Nucleus accumbens (tissue), 56 donors: ENCODE measurements around the gene TGM3.

Experiments used
- DNase-seq, 56 donors: peaks; one replicate each; lab custom pipeline; 2025; lab: John Stamatoyannopoulos, UW

TGM3 gene

GRCh38 chr20:2335096-2335870 is 39.5 kb downstream of the TGM3 start:
- no peak for DNase-seq

- no peak for DNase-seq
These were observed 40.7 kb downstream of the TGM3 start for GRCh38 chr20:2336471-2336870.

GRCh38 chr20:2337142-2337541 is 41.3 kb downstream of the TGM3 start:
- no peak for DNase-seq

- no peak for DNase-seq
These were observed 42.7 kb downstream of the TGM3 start for GRCh38 chr20:2338411-2339066.

- DNase-seq = no peak
These were observed 44.3 kb downstream of the TGM3 start for GRCh38 chr20:2340136-2340535.

GRCh38 chr20:2340823-2341222 is 45.0 kb downstream of the TGM3 start:
- no peak for DNase-seq

- DNase-seq = no peak
These were observed 45.5 kb downstream of the TGM3 start for GRCh38 chr20:2341336-2341735.

GRCh38 chr20:2342243-2342642 is 46.4 kb downstream of the TGM3 start:
- DNase-seq = no peak

GRCh38 chr20:2346188-2346587 is 50.4 kb downstream of the TGM3 start:
- no peak for DNase-seq

GRCh38 chr20:2348336-2348735 is 52.5 kb downstream of the TGM3 start:
- no peak for DNase-seq

- DNase-seq = no peak
These were observed 54.0 kb downstream of the TGM3 start for GRCh38 chr20:2349801-2350200.

- no peak for DNase-seq
These were observed 54.8 kb downstream of the TGM3 start for GRCh38 chr20:2350606-2351005.

GRCh38 chr20:2353231-2353630 is 57.4 kb downstream of the TGM3 start:
- DNase-seq = no peak

GRCh38 chr20:2357114-2357513 is 61.3 kb downstream of the TGM3 start:
- no peak for DNase-seq

GRCh38 chr20:2358006-2358405 is 62.2 kb downstream of the TGM3 start:
- no peak for DNase-seq

- DNase-seq = no peak
These were observed 65.3 kb downstream of the TGM3 start for GRCh38 chr20:2361035-2361593.

- DNase-seq = no peak
These were observed 67.4 kb downstream of the TGM3 start for GRCh38 chr20:2363187-2363586.

GRCh38 chr20:2363587-2363986 is 67.8 kb downstream of the TGM3 start:
- no peak for DNase-seq

- no peak for DNase-seq
These were observed 68.2 kb downstream of the TGM3 start for GRCh38 chr20:2364044-2364443.

- no peak for DNase-seq
These were observed 69.3 kb downstream of the TGM3 start for GRCh38 chr20:2365091-2365490.

GRCh38 chr20:2365666-2366065 is 69.9 kb downstream of the TGM3 start:
- DNase-seq = no peak

- DNase-seq = no peak
These were observed 72.8 kb downstream of the TGM3 start for GRCh38 chr20:2368621-2369020.
